ENCODE measurements around the gene MAPK8IP2. TPM values are rescaled to one million over a fixed set of nuclear protein-coding genes. Genes with fewer than 3 reads are reported as not detected.

Gene MAPK8IP2
- polyA plus RNA-seq, 1 experiment: 0.39 TPM

GRCh38 chr22:50585238-50585637, 15.4 kb upstream of the MAPK8IP2 start:
- H3K36me3 ChIP-seq (ENCODE audit: control insufficient read depth, insufficient read depth, low read length): peaks cover under 1% of the 10 kb centered on the region; the same call in 1 of the 2 replicates
- POLR2A ChIA-PET: no interaction called here
- no peak for DNase-seq (ENCODE audit: low read depth)
- no peaks in the 10 kb centered on the region for H3K27me3 ChIP-seq (ENCODE audit: control insufficient read depth, insufficient read depth, low read length)
- CTCF ChIA-PET: interaction anchor here (0.9 kb wide), 1 partner anchor 10 kb away, joined by 3 read pairs; no protein-coding TSS in a partner anchor
- no peak overlapping the region for H3K4me3 ChIP-seq (ENCODE audit: low read depth, low read length)
- no peak for TF ChIP-seq CTCF (IDR thresholded peaks at IDR 0.05; ENCODE audit: insufficient read depth, low read depth, low read length)

GRCh38 chr22:50585781-50586180, 14.8 kb upstream of the MAPK8IP2 start:
- POLR2A ChIA-PET: no interaction called here
- H3K36me3 ChIP-seq (ENCODE audit: control insufficient read depth, insufficient read depth, low read length): no peaks in the 10 kb centered on the region
- CTCF ChIA-PET: interaction anchor here (0.9 kb wide), 1 partner anchor 10 kb away, joined by 3 read pairs; no protein-coding TSS in a partner anchor

GRCh38 chr22:50586416-50586815, 14.2 kb upstream of the MAPK8IP2 start:
- DNase-seq (ENCODE audit: low read depth): no peak
- ChIA-PET CTCF (interaction anchor here (1.8 kb wide), 1 partner anchor 11 kb away, joined by 4 read pairs; no protein-coding TSS in a partner anchor), POLR2A (no interaction called here)
- H3K36me3 ChIP-seq (ENCODE audit: control insufficient read depth, insufficient read depth, low read length): no peaks in the 10 kb centered on the region
- no peaks in the 10 kb centered on the region for H3K27me3 ChIP-seq (ENCODE audit: control insufficient read depth, insufficient read depth, low read length)
- H3K4me3 ChIP-seq (ENCODE audit: low read depth, low read length): no peak overlapping the region
- no peak for TF ChIP-seq CTCF (IDR thresholded peaks at IDR 0.05; ENCODE audit: insufficient read depth, low read depth, low read length)

More at GRCh38 chr22:50585781-50586180, 14.8 kb upstream of the MAPK8IP2 start:
- TF ChIP-seq CTCF (IDR thresholded peaks at IDR 0.05; ENCODE audit: insufficient read depth, low read depth, low read length): no peak
- no peak overlapping the region for H3K4me3 ChIP-seq (ENCODE audit: low read depth, low read length)
- no peak for DNase-seq (ENCODE audit: low read depth)
- no peaks in the 10 kb centered on the region for H3K27me3 ChIP-seq (ENCODE audit: control insufficient read depth, insufficient read depth, low read length)

- Histone ChIP-seq H3K36me3 (ENCODE audit: control insufficient read depth, insufficient read depth, low read length) (no peaks in the 10 kb centered on the region), H3K4me3 (ENCODE audit: low read depth, low read length) (no peak overlapping the region), H3K27me3 (ENCODE audit: control insufficient read depth, insufficient read depth, low read length) (no peaks in the 10 kb centered on the region)
- ChIA-PET CTCF (interaction anchor here (1.3 to 1.8 kb wide), 2 partner anchors 12 to 25 kb away, joined by 4 read pairs; partner anchors contain the start of gene SYCE3), POLR2A (no interaction called here)
- no peak for TF ChIP-seq CTCF (IDR thresholded peaks at IDR 0.05; ENCODE audit: insufficient read depth, low read depth, low read length)
- no peak for DNase-seq (ENCODE audit: low read depth)
Measured at GRCh38 chr22:50587407-50587806, 13.2 kb upstream of the MAPK8IP2 start.

- no peak for DNase-seq (ENCODE audit: low read depth)
- POLR2A ChIA-PET: no interaction called here
- CTCF ChIA-PET: no interaction called here
- H3K4me3 ChIP-seq (ENCODE audit: low read depth, low read length): no peak overlapping the region
- no peak for TF ChIP-seq CTCF (IDR thresholded peaks at IDR 0.05; ENCODE audit: insufficient read depth, low read depth, low read length)
- peaks cover 2% of the 10 kb centered on the region for H3K27me3 ChIP-seq (ENCODE audit: control insufficient read depth, insufficient read depth, low read length)
- no peaks in the 10 kb centered on the region for H3K36me3 ChIP-seq (ENCODE audit: control insufficient read depth, insufficient read depth, low read length)
Measured at GRCh38 chr22:50595189-50595588, 5.4 kb upstream of the MAPK8IP2 start.

Data from BJ (cell line).